Omental fat pad (tissue), 4 donors: ENCODE results near the gene COL23A1. TPM values are rescaled to one million over a fixed set of nuclear protein-coding genes. Genes with fewer than 3 reads are reported as not detected.

ENCODE experiments used
- ATAC-seq: fragments of 150-250 bp; one replicate; pipeline ENCODE4 v1.9.1; 2016; ENCODE audit warnings: mild to moderate bottlenecking, moderate library complexity; ENCODE audit not compliant: low FRiP score
- DNase-seq: peaks from one replicate; pipeline ENCODE4 v3.0.0-alpha.2; 2019; ENCODE audit warnings: low spot score
- CTCF ChIP-seq, 3 donors: fragments of 450-650 bp; IDR thresholded peaks; one replicate each; pipeline ENCODE4 v1.5.1; 2016 to 2017; ENCODE audit warnings: antibody characterized with exemption in 3 of 3, mild to moderate bottlenecking in 3 of 3, moderate library complexity in 2 of 3
- total RNA-seq, 4 donors: library from RNA; depleted of rRNA; stranded (reverse); fragments of >200 nt; gene quantifications; one replicate each; pipeline ENCODE4 v1.1.0, GENCODE V29; 2016

Gene COL23A1
- total RNA-seq, 4 donors from 2014 or later: 0.12 to 1.0 (median 0.49) TPM

DNA sequence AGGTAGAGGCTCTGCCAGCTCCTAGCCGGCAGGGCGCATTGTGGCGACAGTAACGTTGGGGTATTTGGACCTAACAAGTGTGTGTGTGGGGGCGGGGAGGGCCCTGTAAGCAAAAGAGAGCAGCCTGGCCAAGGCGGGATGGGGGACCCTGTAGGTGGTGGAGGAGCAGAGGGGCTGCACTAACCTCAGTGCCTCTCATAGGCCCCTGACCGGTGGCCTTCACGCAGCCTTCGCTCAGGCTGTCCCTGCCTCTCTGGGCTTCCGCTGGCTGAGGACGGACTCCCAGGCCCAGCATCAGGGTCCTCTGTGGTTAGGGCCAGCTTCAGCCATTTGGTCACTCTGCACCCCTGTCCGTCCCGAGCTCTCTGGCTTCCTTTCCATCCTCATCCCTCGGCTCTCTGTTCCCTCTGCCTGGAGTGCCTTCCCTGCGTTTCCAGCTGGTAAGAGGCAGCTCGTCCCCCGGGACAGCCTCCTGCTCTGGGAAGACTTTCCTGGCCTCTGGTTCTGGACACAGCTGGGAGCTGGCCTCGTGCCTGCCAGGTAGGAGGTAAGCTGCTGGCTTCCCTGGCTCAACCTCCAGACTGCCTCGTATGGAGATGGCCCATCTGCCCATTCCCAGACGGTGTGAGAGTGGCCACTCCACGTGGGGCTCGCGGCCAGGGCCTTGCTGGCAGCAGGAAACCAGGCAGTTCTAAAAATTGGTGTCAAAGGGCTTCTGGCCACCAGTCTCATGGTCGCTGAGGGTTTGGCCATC, 318.3 kb downstream of the COL23A1 start:
- no peak for ATAC-seq
- no peak for TF ChIP-seq CTCF (IDR thresholded peaks at IDR 0.05)

DNA sequence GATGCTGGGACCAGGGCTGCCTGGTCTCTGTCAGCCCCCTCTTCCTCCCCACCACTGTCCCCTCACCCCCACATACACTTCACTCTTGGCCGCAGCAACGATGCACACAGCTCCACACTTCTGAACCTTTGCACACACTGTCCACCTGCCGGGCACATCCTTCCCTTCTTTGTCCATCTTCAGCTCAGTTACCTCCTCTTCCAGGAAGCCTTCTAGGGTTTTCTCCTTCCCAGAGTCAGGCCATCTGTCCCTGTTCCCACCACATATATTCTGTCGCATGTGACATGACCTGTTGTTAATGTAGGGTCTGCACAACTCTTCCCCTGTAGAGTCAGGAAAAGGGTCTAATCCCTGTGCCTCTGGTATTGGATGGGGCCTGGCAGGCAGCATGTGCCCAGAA, 319.0 kb downstream of the COL23A1 start:
- no peak for DNase-seq
- ATAC-seq: no peak
- no peak for TF ChIP-seq CTCF (IDR thresholded peaks at IDR 0.05)

More for the DNA sequence above, 318.3 kb downstream of the COL23A1 start:
- DNase-seq: no peak

- no peak for DNase-seq
- no peak for TF ChIP-seq CTCF (IDR thresholded peaks at IDR 0.05)
- ATAC-seq: no peak
Measured at GRCh38 chr5:178269499-178269898, 320.7 kb downstream of the COL23A1 start.

DNA sequence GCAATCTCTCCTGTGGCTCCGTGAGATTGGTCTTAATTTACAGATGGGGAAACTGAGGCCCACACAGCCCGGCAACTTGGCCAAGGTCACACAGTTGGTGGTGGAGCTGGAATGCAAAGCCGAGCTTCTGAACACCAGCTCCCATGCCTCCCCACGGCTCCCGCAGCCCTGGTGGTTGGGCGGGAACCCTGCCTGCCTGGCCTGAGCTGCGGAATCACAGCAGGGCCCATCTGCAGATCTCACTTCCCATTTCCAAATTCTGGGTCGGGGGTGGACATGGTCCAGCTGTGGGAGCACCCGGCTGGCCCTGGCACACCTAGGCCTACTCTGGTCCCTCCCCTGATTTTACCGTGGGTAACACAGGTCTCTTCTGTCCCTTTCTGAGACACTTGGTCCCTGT, 322.3 kb downstream of the COL23A1 start:
- DNase-seq (no peak), ATAC-seq (no peak)
- no peak for TF ChIP-seq CTCF (IDR thresholded peaks at IDR 0.05)

GRCh38 chr5:178267245-178267644, 322.9 kb downstream of the COL23A1 start:
- no peak for ATAC-seq
- DNase-seq: no peak
- TF ChIP-seq CTCF (IDR thresholded peaks at IDR 0.05): no peak

GRCh38 chr5:178266581-178266980, 323.6 kb downstream of the COL23A1 start:
- ATAC-seq: no peak
- no peak for TF ChIP-seq CTCF (IDR thresholded peaks at IDR 0.05)
- DNase-seq: no peak

DNA sequence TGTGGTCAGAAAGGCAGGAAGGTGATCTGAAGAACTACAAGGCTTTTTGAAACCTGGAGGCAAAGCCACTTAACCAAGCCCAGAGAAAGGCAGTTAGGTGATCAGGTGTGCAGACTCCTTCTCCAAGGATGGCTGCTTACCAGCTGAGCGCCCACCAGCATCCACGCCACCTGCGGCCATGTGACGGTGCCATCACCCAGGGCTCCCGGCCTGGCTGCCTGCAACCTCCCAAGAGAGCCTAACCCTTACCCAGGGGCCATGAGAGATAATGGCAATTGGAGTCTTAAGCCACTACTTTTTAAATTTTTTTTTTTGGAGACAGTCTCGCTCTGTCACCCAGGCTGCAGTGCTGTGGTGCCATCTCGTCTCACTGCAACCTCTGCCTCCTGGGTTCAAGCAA, 324.4 kb downstream of the COL23A1 start:
- DNase-seq: no peak
- no peak for ATAC-seq
- no peak for TF ChIP-seq CTCF (IDR thresholded peaks at IDR 0.05)
